ENCODE results near the gene WAS. TPM values are rescaled to one million over a fixed set of nuclear protein-coding genes. Genes with fewer than 3 reads are reported as not detected.

The WAS gene
- total RNA-seq, 1 experiment from 2014 or later = 0.79 TPM

DNA sequence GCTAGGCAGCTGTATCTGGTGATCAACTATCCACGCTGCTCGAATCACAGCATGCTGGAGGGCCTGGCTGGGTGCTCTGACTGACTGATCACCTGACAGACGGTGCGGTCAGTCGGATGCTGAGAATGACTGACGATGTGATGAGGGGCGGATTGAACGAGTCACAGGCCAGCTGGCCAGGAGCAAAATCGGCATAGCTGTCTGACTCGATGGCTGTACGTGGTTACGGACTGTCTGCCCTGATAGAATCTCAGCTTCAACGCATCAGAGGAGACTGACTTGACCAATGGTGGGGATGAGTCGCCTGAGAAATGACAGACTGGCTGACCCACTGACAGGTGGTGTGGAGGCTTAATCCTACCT, 11.9 kb downstream of the WAS start (continued):
- TF ChIP-seq, protein P1, sequence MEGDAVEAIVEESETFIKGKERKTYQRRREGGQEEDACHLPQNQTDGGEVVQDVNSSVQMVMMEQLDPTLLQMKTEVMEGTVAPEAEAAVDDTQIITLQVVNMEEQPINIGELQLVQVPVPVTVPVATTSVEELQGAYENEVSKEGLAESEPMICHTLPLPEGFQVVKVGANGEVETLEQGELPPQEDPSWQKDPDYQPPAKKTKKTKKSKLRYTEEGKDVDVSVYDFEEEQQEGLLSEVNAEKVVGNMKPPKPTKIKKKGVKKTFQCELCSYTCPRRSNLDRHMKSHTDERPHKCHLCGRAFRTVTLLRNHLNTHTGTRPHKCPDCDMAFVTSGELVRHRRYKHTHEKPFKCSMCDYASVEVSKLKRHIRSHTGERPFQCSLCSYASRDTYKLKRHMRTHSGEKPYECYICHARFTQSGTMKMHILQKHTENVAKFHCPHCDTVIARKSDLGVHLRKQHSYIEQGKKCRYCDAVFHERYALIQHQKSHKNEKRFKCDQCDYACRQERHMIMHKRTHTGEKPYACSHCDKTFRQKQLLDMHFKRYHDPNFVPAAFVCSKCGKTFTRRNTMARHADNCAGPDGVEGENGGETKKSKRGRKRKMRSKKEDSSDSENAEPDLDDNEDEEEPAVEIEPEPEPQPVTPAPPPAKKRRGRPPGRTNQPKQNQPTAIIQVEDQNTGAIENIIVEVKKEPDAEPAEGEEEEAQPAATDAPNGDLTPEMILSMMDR (IDR thresholded peaks at IDR 0.05) = no peak
- TF ChIP-seq, protein P2, sequence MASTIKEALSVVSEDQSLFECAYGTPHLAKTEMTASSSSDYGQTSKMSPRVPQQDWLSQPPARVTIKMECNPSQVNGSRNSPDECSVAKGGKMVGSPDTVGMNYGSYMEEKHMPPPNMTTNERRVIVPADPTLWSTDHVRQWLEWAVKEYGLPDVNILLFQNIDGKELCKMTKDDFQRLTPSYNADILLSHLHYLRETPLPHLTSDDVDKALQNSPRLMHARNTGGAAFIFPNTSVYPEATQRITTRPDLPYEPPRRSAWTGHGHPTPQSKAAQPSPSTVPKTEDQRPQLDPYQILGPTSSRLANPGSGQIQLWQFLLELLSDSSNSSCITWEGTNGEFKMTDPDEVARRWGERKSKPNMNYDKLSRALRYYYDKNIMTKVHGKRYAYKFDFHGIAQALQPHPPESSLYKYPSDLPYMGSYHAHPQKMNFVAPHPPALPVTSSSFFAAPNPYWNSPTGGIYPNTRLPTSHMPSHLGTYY (CRISPR knock-in tag; IDR thresholded peaks at IDR 0.05) = no peak
- TF ChIP-seq, protein P3, sequence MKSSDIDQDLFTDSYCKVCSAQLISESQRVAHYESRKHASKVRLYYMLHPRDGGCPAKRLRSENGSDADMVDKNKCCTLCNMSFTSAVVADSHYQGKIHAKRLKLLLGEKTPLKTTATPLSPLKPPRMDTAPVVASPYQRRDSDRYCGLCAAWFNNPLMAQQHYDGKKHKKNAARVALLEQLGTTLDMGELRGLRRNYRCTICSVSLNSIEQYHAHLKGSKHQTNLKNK (CRISPR knock-in tag; IDR thresholded peaks at IDR 0.05) = no peak
- no peak for TF ChIP-seq NFATC4 (CRISPR knock-in tag; IDR thresholded peaks at IDR 0.05)
- TF ChIP-seq, protein P4, sequence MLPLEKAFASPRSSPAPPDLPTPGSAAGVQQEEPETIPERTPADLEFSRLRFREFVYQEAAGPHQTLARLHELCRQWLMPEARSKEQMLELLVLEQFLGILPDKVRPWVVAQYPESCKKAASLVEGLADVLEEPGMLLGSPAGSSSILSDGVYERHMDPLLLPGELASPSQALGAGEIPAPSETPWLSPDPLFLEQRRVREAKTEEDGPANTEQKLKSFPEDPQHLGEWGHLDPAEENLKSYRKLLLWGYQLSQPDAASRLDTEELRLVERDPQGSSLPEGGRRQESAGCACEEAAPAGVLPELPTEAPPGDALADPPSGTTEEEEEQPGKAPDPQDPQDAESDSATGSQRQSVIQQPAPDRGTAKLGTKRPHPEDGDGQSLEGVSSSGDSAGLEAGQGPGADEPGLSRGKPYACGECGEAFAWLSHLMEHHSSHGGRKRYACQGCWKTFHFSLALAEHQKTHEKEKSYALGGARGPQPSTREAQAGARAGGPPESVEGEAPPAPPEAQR (CRISPR knock-in tag; IDR thresholded peaks at IDR 0.05) = no peak
- TF ChIP-seq, protein P5, sequence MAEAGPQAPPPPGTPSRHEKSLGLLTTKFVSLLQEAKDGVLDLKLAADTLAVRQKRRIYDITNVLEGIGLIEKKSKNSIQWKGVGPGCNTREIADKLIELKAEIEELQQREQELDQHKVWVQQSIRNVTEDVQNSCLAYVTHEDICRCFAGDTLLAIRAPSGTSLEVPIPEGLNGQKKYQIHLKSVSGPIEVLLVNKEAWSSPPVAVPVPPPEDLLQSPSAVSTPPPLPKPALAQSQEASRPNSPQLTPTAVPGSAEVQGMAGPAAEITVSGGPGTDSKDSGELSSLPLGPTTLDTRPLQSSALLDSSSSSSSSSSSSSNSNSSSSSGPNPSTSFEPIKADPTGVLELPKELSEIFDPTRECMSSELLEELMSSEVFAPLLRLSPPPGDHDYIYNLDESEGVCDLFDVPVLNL (CRISPR knock-in tag; IDR thresholded peaks at IDR 0.05; ENCODE audit: borderline replicate concordance, low read depth) = no peak
- TF ChIP-seq, protein P6, sequence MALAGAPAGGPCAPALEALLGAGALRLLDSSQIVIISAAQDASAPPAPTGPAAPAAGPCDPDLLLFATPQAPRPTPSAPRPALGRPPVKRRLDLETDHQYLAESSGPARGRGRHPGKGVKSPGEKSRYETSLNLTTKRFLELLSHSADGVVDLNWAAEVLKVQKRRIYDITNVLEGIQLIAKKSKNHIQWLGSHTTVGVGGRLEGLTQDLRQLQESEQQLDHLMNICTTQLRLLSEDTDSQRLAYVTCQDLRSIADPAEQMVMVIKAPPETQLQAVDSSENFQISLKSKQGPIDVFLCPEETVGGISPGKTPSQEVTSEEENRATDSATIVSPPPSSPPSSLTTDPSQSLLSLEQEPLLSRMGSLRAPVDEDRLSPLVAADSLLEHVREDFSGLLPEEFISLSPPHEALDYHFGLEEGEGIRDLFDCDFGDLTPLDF (CRISPR knock-in tag; IDR thresholded peaks at IDR 0.05) = no peak
- TF ChIP-seq, protein P7, sequence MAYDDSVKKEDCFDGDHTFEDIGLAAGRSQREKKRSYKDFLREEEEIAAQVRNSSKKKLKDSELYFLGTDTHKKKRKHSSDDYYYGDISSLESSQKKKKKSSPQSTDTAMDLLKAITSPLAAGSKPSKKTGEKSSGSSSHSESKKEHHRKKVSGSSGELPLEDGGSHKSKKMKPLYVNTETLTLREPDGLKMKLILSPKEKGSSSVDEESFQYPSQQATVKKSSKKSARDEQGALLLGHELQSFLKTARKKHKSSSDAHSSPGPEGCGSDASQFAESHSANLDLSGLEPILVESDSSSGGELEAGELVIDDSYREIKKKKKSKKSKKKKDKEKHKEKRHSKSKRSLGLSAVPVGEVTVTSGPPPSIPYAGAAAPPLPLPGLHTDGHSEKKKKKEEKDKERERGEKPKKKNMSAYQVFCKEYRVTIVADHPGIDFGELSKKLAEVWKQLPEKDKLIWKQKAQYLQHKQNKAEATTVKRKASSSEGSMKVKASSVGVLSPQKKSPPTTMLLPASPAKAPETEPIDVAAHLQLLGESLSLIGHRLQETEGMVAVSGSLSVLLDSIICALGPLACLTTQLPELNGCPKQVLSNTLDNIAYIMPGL (CRISPR knock-in tag; IDR thresholded peaks at IDR 0.05) = no peak
- TF ChIP-seq, protein P8, sequence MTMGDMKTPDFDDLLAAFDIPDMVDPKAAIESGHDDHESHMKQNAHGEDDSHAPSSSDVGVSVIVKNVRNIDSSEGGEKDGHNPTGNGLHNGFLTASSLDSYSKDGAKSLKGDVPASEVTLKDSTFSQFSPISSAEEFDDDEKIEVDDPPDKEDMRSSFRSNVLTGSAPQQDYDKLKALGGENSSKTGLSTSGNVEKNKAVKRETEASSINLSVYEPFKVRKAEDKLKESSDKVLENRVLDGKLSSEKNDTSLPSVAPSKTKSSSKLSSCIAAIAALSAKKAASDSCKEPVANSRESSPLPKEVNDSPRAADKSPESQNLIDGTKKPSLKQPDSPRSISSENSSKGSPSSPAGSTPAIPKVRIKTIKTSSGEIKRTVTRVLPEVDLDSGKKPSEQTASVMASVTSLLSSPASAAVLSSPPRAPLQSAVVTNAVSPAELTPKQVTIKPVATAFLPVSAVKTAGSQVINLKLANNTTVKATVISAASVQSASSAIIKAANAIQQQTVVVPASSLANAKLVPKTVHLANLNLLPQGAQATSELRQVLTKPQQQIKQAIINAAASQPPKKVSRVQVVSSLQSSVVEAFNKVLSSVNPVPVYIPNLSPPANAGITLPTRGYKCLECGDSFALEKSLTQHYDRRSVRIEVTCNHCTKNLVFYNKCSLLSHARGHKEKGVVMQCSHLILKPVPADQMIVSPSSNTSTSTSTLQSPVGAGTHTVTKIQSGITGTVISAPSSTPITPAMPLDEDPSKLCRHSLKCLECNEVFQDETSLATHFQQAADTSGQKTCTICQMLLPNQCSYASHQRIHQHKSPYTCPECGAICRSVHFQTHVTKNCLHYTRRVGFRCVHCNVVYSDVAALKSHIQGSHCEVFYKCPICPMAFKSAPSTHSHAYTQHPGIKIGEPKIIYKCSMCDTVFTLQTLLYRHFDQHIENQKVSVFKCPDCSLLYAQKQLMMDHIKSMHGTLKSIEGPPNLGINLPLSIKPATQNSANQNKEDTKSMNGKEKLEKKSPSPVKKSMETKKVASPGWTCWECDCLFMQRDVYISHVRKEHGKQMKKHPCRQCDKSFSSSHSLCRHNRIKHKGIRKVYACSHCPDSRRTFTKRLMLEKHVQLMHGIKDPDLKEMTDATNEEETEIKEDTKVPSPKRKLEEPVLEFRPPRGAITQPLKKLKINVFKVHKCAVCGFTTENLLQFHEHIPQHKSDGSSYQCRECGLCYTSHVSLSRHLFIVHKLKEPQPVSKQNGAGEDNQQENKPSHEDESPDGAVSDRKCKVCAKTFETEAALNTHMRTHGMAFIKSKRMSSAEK (CRISPR knock-in tag; IDR thresholded peaks at IDR 0.05; ENCODE audit: borderline replicate concordance) = no peak
- TF ChIP-seq ESRRA (CRISPR knock-in tag; IDR thresholded peaks at IDR 0.05; ENCODE audit: borderline replicate concordance) = no peak
- no peak for TF ChIP-seq ZNF416 (CRISPR knock-in tag; IDR thresholded peaks at IDR 0.05)
- TF ChIP-seq, protein P9, sequence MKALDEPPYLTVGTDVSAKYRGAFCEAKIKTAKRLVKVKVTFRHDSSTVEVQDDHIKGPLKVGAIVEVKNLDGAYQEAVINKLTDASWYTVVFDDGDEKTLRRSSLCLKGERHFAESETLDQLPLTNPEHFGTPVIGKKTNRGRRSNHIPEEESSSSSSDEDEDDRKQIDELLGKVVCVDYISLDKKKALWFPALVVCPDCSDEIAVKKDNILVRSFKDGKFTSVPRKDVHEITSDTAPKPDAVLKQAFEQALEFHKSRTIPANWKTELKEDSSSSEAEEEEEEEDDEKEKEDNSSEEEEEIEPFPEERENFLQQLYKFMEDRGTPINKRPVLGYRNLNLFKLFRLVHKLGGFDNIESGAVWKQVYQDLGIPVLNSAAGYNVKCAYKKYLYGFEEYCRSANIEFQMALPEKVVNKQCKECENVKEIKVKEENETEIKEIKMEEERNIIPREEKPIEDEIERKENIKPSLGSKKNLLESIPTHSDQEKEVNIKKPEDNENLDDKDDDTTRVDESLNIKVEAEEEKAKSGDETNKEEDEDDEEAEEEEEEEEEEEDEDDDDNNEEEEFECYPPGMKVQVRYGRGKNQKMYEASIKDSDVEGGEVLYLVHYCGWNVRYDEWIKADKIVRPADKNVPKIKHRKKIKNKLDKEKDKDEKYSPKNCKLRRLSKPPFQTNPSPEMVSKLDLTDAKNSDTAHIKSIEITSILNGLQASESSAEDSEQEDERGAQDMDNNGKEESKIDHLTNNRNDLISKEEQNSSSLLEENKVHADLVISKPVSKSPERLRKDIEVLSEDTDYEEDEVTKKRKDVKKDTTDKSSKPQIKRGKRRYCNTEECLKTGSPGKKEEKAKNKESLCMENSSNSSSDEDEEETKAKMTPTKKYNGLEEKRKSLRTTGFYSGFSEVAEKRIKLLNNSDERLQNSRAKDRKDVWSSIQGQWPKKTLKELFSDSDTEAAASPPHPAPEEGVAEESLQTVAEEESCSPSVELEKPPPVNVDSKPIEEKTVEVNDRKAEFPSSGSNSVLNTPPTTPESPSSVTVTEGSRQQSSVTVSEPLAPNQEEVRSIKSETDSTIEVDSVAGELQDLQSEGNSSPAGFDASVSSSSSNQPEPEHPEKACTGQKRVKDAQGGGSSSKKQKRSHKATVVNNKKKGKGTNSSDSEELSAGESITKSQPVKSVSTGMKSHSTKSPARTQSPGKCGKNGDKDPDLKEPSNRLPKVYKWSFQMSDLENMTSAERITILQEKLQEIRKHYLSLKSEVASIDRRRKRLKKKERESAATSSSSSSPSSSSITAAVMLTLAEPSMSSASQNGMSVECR (CRISPR knock-in tag; IDR thresholded peaks at IDR 0.05; ENCODE audit: borderline replicate concordance) = no peak

Data from WTC11 (cell line).